Body of pancreas (tissue), 4 donors: ENCODE results near the gene GRAMD4.

Source experiments
- CTCF ChIP-seq, 7 experiments: fragments of 450-650 bp in 4 of 7; fragments of 200-600 bp in 3 of 7; sonication (generic) in 3 of 7; IDR thresholded peaks; one replicate each; pipeline ENCODE4 v1.5.1; 2016 to 2019; ENCODE audit warnings: antibody characterized with exemption in 7 of 7
- POLR2A ChIP-seq, 3 donors: fragments of 450-650 bp; IDR thresholded peaks; one replicate each; pipeline ENCODE4 v1.6.1; 2016; ENCODE audit warnings: antibody characterized with exemption in 3 of 3, mild to moderate bottlenecking in 2 of 3

- TF ChIP-seq CTCF (IDR thresholded peaks at IDR 0.05) (no peak), POLR2A (IDR thresholded peaks at IDR 0.05) (no peak)
Measured at GRCh38 chr22:46589141-46589748, 30.9 kb upstream of the GRAMD4 start.
